GM18502 (cell line): Measurements from ENCODE around the gene PIBF1.

Experiments used
- ATAC-seq: cut with Tn5 transposase; IDR thresholded peaks from one replicate; pipeline ENCODE4 v1.9.1; 2021; ENCODE audit warnings: mild to moderate bottlenecking; ENCODE audit not compliant: unreplicated experiment, poor library complexity

Gene PIBF1

DNA sequence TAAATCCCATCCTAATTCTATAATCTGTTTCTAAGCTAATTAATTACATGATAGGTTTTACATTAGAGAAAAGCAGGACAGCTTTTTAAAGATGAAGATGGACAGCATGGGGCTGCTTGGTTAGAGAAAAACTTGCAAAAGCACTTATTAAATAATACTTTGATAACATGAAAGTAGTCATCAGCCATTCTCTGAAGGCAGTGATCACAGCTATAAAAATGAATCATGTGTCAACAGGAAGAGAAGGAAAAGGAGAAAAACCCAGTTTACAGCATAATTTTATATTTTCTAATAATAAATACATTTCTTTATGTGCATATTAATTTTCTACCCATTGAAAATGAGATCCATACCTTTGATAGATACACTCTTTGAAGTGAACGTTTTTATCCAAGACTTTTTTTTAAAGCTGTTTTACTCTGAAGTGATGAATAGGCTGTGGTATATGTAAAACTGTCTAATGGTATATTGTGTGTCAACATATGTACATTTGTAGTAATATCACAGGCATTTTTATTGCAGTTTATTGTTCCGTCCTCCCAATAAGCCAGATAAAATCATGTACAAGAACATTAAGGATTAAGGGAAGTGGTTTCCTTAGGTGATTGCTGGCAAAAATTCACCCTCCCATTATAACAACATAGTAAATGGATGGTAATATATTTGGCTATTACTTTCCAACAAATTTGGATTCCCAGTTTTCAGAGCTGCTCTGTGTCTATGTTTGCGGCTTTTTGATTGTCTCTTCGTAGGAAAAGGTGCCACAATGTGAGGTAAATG lies 275.5 kb downstream of the PIBF1 start:
- ATAC-seq, result no peak

GRCh38 chr13:73058064-73058313 lies 276.1 kb downstream of the PIBF1 start:
- ATAC-seq, result no peak

DNA sequence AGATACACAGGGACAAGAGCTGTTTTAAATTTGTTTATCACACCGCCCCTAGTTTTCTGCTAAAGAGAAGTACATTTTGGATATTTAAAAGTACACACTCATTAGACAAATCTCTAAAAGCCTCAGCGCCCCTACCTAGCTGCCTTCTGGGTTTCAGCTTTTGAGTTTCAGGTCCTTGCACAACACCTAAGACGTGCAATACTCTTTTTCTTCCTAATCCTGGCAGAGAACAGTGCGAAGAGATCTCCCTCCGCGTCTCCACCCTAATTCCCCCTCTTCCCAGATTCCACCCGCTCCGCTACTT lies 276.5 kb downstream of the PIBF1 start:
- peak; percentile 27 for ATAC-seq

DNA sequence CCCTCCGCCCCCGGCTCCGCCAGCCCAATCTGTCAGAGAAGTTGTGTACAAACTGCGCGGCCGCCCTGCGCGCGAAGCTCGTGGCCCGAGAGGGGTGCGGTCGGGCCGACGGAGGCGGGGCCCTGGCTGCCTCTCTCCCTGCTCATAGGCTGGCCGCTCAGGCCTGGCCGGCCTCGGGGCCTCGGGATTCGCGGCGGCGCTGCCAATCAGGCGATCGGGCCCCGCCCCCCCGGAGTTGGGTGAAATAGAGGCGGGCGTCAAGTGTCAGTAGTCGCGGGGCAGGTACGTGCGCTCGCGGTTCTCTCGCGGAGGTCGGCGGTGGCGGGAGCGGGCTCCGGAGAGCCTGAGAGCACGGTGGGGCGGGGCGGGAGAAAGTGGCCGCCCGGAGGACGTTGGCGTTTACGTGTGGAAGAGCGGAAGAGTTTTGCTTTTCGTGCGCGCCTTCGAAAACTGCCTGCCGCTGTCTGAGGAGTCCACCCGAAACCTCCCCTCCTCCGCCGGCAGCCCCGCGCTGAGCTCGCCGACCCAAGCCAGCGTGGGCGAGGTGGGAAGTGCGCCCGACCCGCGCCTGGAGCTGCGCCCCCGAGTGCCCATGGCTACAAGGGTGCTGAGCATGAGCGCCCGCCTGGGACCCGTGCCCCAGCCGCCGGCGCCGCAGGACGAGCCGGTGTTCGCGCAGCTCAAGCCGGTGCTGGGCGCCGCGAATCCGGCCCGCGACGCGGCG lies 277.0 kb downstream of the PIBF1 start, which contains the start of gene KLF5:
KLF5 (plus strand) TSS at position 270 of the 724 bp plus-strand sequence; CDS start at position 593, 323 bp downstream.
- peak; percentile 98 for ATAC-seq

GRCh38 chr13:73059460-73060250 lies 277.7 kb downstream of the PIBF1 start:
- ATAC-seq, result peak; percentile 43

GRCh38 chr13:73060251-73061160 lies 278.6 kb downstream of the PIBF1 start:
- ATAC-seq, result no peak

DNA sequence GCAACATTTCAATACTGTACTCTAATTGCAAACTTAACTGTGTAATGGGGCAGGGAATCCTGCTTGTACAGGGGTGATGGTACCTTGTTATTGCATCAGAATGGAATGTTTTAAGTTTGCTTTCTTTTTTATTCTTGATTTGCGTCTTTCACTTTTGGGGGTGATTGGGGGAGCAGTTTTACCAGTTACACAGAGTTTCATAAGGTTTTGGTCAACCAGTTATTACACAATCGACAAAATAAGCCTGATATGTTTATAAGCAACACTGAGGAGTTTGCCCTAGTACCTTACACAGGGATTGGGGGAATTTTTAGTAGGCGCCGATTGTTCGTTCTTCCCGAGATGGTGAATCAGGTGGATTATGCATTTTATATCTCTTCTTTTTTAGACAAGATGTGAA lies 279.5 kb downstream of the PIBF1 start:
- ATAC-seq, result no peak

DNA sequence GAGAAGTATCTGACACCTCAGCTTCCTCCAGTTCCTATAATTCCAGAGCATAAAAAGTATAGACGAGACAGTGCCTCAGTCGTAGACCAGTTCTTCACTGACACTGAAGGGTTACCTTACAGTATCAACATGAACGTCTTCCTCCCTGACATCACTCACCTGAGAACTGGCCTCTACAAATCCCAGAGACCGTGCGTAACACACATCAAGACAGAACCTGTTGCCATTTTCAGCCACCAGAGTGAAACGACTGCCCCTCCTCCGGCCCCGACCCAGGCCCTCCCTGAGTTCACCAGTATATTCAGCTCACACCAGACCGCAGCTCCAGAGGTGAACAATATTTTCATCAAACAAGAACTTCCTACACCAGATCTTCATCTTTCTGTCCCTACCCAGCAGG lies 279.9 kb downstream of the PIBF1 start:
- ATAC-seq, result no peak

- ATAC-seq, result no peak
These were observed 280.5 kb downstream of the PIBF1 start for GRCh38 chr13:73062468-73062867.

DNA sequence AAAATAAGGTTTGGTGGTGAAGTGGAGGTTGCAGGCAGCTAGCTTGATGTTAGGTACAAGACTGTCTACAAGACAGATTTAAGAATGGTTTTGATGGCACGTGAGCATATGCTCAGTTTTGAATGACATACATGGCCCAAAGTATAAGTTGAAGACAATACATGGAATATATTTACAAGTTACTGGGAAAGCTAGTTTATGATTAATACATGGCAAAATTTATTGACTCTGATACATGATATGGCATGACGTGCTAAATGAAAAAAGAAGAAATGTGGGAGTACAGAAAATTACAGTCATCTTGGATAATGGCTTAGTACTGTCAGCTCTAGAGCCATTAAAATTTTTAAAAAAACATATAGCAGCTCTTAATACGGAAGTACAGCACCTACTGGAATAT lies 281.2 kb downstream of the PIBF1 start:
- no peak for ATAC-seq

DNA sequence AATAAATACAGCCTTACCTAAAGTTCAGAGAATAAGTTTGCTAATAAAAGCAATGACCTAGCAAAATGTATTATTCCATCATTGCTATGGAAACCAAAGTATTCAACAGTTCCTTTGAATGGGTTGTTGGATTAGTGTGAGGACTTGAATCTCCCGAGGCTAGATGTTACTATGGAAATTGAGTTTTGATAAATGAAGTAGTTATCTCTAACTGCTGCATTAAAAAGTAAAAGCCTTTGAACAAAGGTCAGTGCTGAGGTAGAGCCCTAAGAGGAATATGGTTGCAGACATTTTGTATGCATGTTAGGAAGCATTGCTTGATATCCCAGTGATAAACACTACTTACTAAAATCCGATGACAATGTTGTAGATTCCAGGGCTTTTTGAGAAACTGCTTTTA lies 283.1 kb downstream of the PIBF1 start:
- ATAC-seq, result no peak

- no peak for ATAC-seq
These were observed 283.9 kb downstream of the PIBF1 start for GRCh38 chr13:73065665-73066340.
